Fibroblast of gingiva (primary cell): ENCODE measurements around the gene DNAJA2.

Experiments used
- DNase-seq: peaks from one replicate; pipeline ENCODE4 v3.0.0-alpha.2; 2011; ENCODE audit warnings: low read depth

Gene DNAJA2

GRCh38 chr16:46926470-46927225 is 46.8 kb downstream of the DNAJA2 start:
- DNase-seq, result no peak

GRCh38 chr16:46924402-46924801 is 49.1 kb downstream of the DNAJA2 start:
- DNase-seq, result no peak

- no peak for DNase-seq
These were observed 49.8 kb downstream of the DNAJA2 start for GRCh38 chr16:46923513-46924295.

- no peak for DNase-seq
These were observed 51.2 kb downstream of the DNAJA2 start for GRCh38 chr16:46922239-46922638.

- DNase-seq, result no peak
These were observed 52.9 kb downstream of the DNAJA2 start for GRCh38 chr16:46920402-46921068.

- no peak for DNase-seq
These were observed 54.3 kb downstream of the DNAJA2 start for GRCh38 chr16:46918905-46919792.

- no peak for DNase-seq
These were observed 55.1 kb downstream of the DNAJA2 start for GRCh38 chr16:46918400-46918799.

GRCh38 chr16:46916980-46917379 is 56.5 kb downstream of the DNAJA2 start:
- DNase-seq, result no peak

GRCh38 chr16:46915483-46916025 is 57.9 kb downstream of the DNAJA2 start:
- no peak for DNase-seq

- no peak for DNase-seq
These were observed 58.8 kb downstream of the DNAJA2 start for GRCh38 chr16:46914556-46915201.

- DNase-seq, result no peak
These were observed 61.8 kb downstream of the DNAJA2 start for GRCh38 chr16:46911650-46912049.

GRCh38 chr16:46911038-46911437 is 62.4 kb downstream of the DNAJA2 start:
- no peak for DNase-seq

- DNase-seq, result peak; percentile 38
These were observed 64.7 kb downstream of the DNAJA2 start for GRCh38 chr16:46908540-46909372.

- DNase-seq, result no peak
These were observed 66.3 kb downstream of the DNAJA2 start for GRCh38 chr16:46907061-46907774.

GRCh38 chr16:46906360-46907060 is 67.0 kb downstream of the DNAJA2 start:
- DNase-seq, result no peak
